ENCODE data around the gene FGD3.

Gene FGD3

DNA sequence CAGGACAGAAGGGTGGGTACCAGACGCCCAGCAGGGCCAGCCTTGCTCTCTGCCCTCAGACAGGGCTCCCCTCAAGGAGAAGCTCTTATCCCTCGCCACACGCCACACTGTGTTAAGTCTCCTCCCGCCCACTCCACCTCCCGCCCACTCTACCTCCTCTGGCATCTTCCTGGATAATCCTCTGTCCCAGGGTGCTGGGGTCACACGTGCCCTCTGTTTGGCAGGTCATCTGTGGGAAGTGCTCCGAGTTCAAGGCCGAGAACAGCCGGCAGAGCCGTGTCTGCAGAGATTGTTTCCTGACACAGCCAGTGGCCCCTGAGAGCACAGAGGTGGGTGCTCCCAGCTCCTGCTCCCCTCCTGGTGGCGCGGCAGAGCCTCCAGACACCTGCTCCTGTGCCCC, 85.2 kb downstream of the FGD3 start:
- no peak for DNase-seq

DNA sequence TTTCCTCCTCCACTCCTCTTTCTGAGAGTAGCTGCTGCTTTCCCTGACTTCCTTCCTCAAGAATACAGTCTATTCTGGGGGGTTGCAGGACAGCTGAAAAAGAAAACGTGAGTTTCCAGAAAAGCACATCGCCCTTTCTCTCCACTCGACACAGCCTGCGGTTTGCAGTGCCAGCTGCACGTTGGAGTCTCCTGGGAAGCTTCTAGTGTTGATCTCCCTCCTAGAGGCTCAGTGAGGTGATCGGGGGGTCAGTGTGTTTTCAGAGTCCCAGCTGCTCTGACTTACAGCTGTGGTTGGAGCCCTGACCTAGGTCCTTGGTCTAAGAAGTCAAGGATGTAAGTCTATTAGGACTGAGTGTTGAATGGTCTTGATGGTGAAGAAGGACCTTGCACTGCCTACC, 86.2 kb downstream of the FGD3 start:
- no peak for DNase-seq

DNA sequence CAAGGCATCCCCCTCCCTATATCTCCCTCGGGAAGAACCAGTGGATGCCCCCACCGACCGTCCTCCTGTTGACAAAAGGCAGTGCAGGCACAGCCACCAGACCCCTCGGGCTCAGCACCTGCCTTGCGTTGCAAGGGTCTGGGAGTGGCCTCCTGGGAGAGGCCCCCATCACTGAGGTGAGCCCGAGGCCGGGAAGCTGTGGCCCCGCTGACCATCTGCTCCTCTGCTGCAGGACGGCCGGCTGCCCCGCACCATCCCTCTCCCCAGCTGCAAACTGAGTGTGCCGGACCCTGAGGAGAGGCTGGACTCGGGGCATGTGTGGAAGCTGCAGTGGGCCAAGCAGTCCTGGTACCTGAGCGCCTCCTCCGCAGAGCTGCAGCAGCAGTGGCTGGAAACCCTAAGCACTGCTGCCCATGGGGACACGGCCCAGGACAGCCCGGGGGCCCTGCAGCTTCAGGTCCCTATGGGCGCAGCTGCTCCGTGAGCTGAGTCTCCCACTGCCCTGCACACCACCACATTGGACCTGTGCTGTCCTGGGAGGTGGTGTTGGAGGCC, 87.9 kb downstream of the FGD3 start:
- DNase-seq: no peak

DNA sequence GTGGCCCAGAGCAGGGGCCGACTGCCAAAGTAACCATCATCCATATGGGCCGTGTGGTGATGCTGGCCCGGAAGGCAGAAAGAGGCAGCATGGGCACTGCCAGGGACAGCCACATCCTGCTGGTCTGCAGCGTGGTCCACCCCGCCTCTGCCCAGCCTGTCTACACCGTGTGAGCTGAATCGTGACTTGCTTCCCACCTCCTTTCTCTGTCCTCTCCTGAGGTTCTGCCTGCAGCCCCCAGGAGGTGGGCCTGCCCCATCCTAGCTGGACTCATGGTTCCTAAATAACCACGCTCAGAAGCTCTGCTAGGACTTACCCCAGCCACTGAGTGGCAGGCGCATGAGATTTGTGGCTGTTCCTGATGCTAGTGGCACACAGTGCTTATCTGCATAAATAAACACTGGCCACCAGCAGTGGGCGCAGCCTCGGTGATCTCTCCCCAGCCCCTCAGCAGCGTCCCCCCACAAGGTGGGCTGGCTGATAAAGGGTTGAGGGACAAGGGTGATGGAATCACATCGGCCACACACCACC, 88.6 kb downstream of the FGD3 start:
- DNase-seq: no peak

DNA sequence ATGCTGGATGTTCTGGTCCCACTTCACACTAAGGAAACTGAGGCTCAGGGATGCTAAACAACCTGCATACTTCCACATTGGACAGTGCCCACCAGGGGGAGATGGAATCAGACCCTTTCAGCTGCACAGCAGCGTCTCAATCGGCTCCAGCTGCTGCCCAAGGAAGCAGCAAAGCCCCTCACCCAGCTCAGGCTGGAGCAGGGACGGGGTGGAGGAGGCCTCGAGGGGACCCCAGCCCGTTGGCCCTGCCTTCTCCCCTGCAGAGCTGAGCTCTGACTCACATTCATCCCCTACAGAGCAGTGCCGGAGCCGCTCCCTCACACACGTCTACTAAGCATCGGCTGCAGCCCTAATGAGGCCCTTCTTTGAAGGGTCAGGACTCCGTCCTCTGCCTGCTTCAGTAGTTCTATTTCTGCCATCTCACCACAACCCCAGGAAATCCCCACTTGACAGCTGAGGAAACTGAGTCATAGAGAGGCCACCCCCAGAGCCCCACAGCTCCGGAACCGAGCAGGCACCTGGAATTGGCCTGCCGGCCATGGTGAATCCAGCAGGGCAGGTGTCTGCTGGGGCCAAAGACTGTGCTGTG, 89.7 kb downstream of the FGD3 start:
- DNase-seq: no peak

DNA sequence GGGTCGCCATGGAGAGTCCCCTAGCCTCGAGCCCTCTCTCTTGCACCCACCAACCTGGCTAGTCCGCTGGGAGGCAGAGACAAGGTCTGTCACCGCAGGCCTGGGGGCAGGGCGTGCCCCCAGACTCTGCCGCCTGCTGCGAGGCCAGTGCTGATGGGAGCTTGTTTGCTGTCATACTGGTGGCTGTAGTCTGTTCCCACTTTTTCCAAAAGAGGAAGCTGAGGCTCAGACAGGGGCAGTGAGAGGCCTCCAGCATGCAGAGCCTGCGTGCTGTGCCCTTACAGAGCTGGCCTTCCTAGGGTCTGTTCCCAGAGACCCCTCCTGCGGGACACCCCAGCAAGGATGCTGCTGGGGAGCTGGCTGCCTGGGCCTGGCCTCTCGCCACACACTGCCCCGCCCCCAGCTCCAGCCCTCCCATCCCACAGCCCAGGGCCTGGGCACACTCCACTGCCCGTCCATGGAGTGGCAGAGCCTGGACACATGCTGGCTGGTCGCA, 90.2 kb downstream of the FGD3 start:
- DNase-seq: no peak

DNA sequence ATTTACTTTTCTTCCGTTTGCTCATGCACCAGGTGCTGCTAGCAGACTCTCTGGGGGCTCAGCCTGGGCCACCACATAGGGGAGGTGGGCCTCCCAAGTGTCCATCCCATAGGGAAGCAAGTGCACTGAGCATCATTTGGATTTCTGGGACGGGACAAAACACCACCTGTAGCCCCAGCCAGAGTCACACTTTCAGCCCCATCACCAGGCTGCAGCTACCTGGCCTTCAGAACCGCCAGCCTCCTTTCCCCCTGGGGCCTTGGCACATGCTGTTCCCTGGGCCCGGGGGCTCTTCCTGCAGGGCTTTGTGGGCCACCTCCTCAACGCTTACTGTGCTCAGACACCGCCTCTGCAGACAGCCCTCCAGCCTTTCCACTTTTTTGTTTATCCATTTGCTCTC, 91.6 kb downstream of the FGD3 start:
- DNase-seq: no peak

DNA sequence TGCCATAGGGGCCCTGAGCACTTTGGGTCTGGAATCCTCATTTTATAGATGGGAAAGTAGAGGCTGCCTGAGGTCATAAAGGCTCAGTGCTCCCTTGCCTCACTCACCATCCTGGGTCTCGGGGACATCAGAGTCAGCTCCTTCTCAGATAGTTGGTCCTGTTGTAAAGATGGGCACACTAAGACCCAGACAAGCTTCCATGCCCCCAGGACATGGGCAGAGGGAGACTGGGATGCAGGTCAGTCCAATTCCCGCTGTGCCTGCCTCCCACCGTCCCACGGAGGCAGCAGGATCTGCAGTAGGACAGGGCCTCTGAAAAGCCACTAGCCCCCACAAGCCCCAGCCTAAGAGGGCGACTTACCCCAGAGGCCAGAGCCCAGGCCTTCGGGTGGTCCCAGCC, 92.1 kb downstream of the FGD3 start:
- DNase-seq: no peak

DNA sequence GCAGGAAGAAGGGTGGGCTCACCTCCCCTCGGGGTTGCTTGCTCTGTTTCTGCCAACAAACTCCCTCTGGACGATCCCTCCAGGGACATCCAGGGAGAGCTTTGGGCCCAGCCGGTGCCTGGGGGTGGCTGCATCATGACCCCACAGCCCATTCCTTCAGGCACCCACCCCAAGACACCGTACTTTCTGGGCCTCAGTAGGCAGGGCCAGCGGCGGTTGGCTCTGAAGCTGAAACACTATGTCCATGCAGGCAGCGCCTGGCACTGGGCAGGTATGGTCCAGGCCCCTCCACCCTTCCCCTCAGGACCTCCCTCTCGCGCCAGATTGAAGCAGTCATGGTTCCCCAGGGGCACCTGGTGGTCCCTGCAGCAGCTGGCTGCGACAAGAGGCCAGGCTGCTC, 92.7 kb downstream of the FGD3 start:
- no peak for DNase-seq

DNA sequence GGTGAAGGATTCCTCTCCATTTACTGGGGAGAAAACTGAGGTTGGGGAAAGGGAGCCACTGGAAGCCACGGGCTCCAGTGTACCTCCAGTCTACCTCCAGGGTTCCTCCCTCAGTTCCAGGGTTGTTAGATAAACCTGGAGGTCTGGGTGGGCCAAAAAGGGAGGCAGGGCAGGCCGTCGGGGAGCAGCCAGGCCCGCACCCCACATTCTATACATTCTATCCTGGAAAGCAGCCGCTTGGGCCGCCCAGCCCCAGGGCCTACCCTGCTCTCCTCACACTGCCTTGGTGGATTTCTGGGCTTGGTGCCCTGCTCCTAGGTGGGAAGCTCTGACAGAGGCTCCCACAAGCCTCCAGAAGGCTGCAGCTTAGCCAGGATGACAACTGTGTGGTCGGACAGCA, 93.1 kb downstream of the FGD3 start:
- DNase-seq: no peak

DNA sequence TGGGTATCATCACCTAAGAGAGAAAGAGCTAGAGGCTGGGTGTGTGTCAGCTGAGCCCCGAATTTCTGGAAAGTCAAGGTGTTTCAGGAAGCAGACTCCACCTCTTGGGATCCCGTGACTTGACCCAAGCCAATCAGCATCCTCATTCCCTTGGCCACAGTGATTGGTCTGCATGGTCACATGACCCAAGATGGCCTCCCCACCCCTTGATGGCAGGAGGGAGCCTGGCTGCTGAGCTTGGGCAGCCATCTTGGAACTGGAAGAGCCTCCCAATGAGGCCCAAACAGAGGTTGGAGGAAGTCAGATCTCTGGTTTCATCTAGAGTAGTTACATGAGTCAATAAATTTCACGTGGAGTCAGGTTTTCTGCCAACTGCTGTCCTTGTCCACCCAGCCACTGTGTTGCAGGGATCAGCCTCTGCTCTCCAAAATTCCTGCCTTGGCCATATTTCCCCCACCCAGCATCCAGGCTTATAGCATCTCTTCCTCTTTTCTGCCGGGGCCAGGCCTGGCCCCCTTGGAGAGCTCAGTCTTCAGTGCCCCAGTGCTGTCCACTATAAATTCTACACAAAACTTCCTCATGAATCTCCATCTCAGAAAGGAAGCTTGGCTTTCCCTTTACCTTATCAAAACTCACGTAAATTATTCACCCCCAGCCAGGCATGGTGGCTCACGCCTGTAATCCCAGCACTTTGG, 93.9 kb downstream of the FGD3 start:
- DNase-seq: no peak

DNA sequence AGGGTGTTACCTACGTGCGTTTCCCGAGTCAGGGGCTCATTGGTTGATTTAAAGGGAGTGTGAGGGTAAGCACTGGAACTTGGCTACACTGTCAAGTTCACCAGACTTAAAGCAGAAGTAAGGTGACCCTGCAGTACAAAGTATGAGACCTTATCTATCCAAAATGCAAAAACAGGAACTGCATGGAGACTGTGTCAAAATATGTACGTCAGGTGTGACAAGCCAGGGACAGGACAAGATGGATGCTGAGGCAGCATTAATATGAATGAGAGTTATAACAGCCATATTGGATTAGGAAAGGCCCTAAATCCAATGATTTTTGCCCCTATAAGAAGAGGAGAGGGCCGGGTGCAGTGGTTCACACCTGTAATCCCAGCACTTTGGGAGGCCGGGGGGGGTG, 95.8 kb downstream of the FGD3 start:
- no peak for DNase-seq

DNA sequence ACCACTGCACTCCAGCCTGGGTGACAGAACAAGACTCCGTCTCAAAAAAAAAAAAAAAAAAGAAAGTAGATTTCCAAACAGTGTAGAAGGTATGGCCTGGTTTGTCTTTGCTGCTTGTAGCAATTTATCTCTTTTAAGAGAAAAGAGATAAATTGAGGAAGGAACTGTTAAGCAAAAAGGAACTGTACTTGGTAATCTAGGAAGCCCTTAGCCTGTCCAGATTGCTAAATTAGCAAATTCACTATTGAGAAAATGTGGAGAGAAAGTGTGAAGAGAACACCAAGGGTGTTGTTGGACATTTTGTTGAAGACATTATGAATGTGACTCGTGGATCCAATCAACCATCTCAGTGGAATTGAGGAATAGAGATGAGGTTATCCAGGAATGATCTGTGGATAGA, 98.2 kb downstream of the FGD3 start:
- no peak for DNase-seq

DNA sequence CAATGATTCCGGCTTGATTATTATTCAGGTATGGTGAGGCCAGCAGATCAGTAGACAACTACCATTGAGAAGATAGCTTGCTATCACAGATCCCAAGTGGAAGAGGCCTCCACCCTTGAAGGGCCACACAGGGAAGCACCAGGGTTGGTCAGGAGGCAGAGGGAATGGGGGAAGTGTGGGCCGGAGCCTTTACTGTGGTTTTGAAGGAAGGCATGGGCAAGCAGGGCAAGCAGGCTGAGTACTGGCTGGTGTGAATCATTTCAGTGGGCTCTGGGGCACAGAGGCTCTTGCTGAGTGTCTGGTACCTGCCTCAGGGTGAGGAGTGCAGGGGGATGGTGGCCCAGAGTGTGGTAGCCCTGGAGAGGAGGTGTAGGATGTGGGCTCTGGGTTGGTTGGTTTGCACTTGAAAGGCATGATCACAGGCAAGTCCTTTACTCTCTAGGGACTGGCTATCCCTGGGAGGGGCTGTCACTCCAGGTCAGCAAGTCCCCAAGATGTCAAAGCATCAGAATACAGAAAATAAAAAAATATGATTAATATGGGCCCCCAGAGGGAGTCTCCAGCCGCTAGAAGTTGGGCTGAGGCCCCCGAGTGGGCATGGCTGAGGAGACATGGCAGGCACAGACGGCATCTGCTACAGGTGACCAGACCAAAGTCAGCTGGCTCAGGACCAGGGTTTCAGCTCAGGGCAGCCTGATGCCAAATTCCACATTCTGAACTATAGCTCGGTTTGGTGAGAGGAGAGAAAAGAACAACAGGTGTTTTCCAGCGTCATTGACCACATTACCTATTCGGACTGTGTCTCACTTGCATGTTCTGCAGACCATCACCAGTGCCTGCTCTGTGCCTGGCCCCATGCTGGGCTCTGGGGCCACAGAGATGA, 101.5 kb downstream of the FGD3 start:
- no peak for DNase-seq

DNA sequence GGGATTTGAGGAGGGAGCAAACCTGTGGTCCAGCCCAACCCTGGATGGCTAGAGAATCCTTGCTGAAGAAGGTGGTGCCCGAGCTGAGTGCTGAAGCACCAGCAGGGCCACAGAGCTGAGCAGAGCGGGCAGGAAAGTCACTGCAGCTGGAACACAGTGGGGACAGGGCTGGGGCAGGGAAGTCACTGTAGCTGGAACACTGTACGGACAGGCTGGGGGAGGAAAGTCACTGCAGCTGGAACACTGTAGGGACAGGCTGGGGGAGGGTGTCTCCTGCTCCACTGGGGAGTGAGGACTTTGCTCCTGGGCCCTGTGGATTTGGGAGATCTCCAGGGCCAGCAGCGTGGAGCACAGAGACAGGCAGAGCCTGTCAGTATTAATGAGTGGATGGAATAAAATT, 102.2 kb downstream of the FGD3 start:
- DNase-seq: no peak

DNA sequence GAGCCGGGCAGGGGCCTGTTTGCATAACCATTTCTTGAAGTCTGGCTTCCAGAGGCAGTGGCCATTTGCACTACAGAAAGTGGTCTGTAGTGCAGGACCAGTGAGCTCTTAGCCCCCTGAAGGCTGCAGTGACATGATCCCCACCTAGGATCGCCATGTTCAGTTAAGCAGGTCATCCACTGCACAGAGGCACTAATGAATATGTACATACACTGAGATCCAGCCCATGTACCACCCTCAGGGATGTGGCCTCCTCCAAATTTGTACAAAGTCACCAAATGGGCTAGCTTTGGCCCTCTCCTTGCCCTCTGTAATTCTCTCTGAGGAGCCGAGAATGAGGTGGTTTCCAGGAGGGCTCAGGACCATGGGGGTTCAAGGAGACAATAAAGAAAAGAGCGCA, 102.9 kb downstream of the FGD3 start:
- no peak for DNase-seq

DNA sequence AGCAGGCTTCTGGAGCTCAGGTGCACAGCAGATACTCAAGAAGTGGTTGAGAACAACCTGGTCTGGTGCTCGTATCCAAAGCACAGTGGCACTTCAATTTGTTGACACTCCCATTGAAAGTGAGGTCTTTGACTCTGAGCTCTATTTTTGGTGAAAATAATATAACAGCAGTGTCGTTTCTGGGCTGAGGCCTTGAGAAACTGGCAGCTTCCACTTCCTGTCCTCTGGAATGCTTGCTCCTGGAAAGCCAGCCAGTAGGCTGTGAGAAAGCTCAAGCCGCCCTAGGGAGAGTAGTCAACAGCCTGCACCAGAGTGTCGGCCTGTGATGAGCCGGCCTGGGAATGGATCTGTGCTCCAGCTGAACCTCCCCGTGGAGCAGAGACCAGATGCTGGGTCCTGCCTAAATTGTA, 104.4 kb downstream of the FGD3 start:
- no peak for DNase-seq

DNA sequence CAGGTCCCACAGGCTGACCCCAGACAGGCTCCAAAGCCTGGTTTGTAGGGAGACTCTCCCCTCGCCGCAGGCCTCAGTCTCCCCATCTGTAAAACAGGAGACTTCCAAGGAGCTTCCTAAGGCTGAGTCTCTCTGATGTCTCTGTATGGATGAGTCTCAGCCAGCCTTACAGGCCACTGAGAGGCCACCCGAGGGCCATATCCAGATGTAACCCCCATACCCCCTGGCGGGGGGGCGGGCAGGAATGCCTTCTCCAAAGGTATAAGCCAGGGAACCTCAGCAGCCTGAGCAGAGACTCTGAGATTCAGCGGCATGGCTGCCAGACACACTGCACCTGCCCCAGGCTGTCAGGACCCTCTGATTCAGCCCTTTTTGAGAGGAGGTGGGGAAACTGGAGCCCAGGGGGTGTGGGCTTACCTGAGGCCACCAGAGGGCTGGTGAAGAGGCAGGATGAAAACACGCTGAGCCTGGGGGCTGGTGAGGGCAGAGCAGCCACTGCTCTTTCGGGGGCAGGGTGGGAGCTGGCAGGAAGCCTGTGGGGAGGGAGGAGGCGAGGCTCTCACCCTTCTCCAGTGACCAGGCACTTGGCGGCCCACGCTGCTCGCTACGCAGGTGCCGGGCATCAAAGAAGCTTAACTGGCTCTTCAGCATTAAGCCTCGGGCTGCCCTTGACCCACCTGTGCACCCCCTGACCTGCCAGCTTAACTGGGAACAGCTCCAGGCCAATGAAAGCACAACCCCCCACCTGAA, 105.6 kb downstream of the FGD3 start:
- no peak for DNase-seq

DNA sequence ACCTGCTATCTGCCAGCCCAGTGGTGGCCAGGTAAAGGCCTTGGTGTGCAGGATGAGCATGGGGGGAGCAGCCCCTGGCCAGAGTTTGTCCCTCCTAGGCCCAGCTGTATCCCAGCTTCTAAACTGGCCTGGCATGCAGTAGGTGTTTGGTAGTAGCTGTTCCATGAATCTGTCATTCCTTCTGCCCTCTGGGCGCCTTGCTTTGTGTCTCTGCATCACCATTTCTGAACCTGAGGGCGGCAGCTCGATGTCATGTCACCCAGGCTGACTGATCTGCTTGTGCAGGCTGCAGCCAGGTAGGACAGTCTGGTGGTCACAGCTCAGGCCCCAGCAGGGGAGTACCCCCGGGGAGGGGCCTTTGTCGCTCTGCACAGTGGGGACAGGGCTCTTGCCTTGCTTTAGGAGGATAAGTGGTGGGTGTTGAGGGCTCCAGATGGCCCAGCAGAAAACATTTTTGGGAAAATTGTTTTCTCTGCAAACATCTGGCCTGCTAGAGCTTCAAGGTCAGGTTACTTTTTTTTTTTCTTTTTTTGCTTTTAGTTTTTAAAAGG, 106.5 kb downstream of the FGD3 start:
- no peak for DNase-seq

DNA sequence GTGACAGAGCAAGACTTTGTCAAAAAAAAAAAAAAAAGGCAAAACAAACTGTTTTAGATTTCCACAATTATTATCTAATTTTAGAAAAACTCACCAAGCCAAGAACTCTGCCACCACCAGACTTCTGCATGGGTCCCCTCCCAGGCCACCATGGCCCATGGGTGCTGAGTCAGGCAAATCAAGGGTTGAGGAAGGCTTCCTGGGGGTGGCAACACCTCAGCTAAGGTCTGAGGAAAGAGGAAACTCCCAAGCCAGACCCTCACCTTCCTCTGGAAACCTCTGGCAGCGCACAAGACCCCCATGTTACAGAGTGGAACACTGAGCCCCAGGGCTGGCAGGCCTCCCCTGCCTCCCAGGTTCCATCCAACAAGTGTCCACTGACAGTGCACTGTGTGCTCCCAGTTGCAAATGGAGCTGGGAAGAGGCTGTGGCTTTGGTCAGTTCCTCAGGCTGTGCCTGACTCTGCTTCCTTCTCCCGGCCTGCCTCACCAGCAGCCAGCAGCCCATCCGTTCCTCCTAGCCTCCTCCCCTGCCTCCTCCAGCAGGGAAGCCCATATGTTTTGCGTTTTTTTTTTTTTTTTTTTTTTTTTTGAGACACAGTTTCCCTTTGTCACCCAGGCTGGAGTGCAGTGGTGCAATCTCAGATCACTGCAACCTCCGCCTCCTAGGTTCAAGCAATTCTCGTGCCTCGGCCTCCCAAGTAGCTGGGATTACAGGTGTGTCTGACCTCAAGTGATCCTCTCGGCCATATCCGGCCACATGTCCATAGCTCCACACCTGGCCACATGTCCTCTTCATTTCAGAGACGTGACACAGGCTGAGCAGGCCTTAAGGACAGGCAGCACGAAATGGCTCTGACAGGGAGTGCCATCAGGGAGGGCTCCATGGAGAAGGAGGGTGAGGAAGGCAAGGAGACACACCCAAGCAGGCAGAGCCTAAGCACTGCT, 107.7 kb downstream of the FGD3 start:
- no peak for DNase-seq

DNA sequence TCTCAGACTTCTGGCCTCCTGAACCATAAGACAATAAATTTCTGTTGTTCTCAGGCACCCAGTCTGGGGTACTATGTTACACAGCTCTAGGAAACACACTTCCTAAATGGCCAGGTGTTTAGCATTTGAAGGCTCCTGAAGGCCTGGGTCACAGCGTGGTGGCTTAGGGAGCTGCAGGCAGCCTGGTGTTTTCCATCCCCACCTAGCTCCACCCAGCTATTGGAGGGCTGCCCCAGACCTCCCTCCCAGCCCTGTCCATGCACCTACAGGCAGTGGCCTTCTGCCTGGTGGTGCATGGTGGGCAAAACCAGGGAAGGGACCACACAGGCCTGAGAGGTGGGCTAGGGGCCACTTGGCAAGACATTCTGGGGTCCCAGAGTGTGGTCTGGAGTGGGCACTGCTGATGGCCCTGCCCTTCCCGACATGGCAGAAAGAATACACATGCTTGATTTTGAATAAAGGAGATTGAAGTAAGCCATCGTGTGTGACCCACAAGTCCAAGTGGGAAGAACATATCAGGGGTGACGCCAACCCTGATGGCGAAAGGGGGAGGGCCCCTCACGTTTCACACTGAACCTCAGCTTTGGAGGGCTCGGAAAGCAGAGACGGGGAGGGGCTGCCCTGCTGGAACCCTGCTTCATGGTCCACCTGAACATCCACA, 109.8 kb downstream of the FGD3 start:
- DNase-seq: no peak

All from NCI-H510A treated with DMSO at 0.1 percent for 48 hours (cell line).